NCI-H2196 (cell line): ENCODE results near the gene STK32B.
"Not testable (repeated sequence)": the region's sequence is repeated elsewhere in the genome, so short reads cannot be mapped to it uniquely, and the experiment has no call there.

Experiments
- DNase-seq: peaks from one replicate; lab custom pipeline; 2025; ENCODE audit not compliant: unreplicated experiment; lab: John Stamatoyannopoulos, UW

The STK32B gene

DNA sequence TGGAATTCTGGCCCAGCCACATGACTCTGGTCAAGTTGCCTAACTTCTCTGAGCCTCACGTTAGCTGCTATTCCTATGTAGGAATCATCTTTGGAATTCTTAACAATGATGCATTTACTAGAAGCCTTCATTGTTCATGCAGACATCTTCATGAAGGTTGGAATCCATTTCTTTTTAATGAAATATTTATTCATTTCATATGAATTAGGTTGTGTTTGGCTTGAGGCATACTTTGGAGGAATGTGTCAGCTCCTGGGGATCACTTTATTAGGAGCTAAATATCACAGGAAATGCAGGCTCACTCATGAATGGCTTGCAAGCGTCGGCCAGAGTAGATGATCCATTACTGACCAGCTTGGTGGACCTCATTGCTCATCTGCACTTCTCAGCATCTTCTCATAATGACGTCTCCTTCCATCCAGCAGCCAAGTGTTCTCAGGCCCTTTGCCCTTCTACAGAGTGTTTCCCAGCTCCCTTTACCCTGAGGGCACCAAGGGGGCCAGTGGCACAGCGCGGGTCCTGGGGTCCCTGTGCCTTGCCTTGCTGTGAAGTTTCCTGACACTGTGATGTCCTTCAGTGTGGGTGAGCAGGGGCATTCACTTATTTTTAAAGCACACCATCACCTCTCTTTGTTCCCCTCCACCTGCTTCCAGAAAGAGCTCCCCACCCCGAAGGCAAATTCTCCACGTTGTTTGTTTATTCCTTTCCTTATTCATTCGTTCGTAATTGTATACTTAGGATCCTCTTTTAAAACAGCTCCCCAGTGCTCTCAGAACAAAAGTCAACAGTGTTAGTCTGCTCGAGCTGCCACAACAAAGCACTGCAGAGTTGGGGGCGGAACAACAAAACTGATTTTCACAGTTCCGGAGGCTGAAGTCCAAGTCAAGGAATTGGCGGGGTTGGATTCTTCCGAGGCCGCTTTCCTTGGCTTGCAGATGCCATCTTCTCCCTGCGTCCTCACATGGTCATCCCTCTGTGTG is 106.8 kb downstream of the STK32B start:
- DNase-seq, result no peak

DNA sequence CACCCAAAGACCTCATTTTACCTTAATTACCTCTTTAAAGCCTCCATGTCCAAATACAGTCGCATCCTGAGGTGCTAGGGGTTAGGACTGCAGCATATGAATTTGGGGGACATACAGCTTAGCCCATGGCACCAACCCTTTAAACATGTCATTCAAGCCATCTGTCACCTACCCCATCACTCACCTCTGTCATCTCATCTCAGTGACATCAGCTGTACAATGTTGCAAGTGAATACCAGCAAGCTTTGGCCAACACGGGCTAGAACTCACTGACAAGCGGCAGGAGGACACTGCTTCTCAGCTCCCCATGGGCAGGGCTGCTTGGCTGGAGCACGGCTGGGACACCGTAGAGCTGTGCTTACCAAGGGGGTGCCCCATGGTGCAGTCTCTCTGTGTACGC is 107.5 kb downstream of the STK32B start:
- DNase-seq, result no peak

DNA sequence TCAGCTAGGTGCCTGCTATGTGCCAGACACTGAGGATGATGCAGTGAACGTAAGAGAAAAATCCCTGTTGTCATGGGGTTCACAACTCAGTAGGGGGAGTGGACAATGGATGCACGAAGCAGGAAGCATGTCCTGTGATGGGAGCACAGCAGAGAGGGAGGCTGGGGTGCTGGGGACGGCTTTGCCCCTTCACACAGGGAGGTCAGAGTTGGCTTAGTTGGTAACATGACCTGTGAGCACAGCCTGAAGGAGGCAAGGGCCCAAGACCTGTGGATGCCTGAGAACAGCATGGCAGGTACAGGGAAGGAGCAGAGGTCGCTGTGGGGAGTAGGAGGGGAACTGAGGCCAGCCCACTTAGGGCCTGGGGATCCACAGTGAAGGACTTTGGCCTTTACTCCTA is 109.4 kb downstream of the STK32B start:
- no peak for DNase-seq

DNA sequence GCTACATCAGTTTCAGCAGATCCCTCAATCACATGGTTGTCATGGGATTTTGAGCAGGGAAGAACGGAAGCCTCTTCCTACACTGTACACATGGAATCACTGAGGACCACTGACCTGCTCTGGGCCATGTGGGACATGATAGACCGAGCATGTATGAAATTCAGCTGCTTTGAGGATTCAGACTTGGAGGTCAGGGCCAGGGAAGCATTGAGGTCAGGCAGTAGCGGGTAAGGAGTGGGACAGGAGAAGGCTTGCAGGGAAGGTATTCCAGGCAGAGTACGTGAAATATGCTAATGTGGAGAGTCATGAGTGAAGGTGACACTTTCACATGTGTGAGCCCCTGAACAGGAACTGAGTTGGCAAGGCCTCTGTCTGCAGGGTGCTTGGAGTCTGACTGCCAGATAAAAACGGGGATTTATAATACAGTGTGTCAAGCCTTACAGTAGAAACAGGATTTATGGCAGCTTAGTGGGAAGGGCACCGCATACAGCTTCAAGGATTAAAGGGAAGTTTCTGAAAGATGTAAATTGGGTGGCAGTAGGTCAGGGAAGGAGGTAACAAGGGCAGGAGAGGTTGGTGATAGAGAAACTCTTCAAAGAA is 111.7 kb downstream of the STK32B start:
- no peak for DNase-seq

DNA sequence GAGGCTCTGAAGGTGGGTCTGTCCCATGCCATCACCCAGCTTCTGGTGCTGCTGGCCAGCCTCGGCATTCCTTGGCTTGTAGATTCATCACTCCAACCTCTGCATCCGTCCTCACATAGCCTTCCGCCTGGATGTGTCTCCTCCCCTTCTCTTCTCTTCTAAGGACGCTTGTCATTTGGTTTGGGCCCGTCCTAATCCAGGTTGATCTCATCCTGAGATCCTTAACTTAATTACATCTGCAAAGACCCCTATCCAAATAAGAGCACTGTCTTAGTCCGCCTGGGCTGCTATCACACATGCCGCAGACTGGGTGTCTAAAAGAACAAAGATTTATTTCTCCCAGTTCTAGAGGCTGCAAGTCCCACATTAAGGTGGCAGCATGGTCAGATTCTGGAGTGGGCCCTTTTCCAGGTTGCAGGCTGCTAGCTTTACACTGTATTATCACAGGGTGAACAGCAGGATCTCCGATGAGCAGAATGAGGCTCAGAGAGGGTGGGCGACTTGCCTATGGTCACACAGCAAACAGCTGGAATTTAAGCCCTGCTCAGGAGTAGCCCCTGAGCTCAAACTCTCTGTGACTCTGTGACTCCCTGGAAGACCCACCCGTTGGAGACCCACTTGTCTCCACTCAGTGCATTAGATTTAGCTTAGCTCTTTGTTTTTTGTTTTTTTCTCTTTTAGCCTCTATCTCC is 113.1 kb downstream of the STK32B start:
- no peak for DNase-seq

DNA sequence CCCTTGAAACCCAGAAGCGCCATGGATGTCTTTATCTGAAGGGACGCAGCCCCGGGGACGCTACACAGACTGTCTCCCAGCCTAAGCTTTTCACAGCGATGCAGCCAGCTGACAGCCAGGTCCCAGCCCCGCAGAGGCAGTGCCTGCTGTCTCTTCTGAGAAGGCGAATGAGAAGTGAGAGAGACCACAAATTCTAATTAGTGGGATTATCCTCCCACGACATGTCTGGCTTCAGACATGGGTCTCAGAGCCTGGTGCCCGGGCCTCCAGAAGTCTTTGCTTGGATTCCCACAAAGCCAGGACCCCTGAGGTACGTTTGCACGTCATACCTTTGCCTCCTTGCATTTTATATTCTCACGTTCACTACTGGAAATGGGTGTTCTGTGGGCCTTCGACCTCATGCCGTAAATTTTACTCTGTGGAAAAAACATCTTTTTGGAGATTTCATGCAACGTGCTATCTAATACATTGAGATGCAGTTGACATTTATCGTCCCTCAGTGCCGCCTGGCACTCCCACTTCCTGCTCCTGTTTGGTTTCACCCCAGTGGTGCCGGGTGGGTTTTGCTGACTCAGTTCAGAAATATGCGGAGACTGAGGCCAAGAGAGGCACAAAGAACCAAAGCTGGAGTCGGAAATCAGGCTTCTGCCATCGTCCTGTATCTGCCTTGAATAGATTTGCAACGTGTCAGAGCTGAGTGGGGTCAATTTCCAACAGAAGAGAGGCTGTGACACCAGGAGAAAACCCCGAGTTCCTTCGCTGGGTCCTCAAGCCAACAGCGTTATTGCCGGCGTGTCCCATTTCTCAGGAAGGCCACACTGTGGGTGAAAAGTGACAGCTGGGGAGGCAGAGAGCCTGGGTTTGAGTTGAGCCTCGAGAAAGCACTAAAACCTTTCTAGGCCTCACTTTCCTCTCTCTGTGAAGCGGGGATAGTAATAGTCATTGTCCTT is 114.4 kb downstream of the STK32B start:
- DNase-seq, result no peak

DNA sequence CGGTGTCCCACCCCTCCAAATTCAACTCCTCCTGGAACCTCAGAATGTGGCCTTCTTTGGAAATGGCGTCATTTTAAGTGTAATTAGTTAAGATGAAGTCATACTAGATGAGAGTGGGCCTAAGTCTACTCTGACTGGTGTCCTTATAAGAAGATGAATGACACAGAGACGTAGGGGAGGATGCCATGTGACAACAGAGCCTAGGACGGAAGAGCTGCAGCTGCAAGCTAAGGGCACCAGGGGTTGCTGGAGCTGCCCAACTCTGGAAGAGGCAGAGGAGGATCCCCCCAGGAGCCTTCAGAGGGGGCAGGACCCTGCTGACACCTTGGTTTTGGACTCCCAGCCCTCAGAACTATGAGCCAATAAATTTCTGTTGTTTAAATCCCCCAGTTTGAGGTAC is 115.1 kb downstream of the STK32B start:
- no peak for DNase-seq

DNA sequence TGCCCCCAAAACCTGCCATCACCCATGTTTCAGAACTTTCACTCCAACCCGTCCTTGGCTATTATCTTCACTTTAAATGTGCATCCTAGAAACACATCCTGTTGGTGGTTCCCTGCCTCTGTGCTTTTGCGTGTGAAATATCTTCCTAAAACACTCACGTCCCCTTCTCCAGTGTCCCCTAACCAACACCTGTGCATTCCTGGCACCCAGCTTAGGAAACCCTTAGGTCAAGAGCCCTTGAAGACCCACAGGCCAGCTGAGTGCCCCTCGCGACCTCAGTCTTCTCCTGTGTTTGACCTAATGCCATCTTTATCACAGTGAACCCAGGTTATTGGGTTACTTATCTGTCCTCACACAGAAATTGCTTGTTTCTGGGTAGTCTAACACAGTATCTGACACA is 117.6 kb downstream of the STK32B start:
- DNase-seq, result no peak

DNA sequence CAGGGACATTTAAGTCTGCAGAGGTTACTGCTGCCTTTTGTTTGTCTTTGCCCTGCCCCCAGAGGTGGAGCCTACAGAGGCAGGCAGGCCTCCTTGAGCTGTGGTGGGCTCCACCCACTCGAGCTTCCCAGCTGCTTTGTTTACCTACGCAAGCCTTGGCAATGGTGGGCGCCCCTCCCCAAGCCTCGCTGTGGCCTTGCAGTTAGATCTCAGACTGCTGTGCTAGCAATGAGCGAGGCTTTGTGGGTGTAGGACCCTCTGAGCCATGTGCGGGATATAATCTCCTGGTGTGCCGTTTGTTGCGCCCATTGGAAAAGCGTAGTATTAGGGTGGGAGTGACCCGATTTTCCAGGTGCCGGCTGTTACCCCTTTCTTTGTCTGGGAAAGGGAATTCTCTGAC is 124.6 kb downstream of the STK32B start:
- DNase-seq, result not testable (repeated sequence)

DNA sequence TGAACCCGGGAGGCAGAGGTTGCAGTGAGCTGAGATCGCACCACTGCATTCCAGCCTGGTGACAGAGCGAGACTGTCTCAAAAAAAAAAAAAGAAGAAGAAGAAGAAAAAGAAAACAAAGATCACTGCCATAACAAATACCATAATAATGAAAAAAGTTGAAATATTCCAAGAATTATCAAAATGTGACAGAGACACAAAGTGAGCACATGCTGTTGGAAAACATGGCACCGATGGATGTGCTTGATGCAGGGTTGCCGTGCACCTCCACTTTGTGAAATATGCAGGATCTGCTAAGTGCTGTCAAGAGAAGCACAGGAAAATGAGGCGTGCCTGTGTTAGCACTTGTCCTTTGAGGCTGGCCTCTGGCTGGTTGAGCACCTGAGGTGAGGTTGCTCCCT is 133.3 kb downstream of the STK32B start:
- DNase-seq, result no peak

DNA sequence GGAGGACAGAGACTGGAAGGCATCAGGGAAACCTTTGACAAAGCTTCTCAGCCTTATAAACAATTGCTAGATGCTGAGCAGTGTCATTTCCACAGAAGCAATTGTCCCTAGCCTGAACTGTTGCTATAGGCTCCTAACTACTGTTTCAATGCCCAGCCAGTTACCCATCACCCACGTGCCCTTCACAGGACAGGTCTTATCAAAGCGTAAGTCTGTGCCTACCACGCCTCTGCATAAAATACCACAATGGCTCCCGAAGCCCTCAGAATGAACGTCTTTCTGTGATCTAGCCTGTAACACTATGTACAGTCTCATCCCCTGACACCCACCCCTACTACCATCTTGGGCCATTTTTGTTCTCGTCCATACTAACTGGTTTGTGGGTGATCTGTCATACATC is 134.3 kb downstream of the STK32B start:
- DNase-seq, result no peak

DNA sequence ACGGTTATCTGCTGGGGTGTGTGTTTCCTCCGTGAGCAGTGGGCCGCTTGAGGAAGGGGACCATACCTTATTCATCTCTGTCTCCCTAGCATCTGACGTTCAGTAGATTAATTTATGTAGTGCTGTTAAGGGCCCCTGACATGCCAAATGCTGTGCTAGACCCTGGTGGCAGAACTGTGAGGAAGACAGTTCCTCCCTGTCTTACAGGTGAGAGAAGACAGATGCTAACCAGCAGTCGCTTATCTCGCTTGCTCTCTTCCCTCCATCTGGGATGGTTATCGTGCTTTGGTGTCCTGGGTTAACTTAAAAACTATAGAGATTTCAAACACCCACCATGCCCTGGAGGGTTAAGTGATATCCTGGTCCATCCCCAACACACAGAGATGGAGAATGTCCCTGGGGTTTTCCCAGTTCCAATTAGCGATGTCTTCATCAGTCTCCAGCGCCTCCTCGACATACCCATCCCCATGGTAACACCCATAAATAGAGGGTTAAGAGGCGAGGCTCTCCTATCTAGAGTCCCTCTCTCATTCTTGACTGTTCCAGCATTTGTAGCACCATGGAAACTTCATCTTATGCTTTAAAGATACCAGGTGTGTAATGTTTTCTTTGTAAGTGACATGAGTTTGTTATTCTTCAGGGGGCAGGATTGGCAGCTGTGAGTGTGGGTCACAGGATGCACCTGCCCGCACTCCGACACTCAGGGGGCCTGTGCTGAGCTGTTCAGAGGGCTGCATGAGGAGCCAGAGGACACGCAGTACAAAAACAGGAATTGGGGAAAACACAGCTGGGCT is 135.2 kb downstream of the STK32B start:
- DNase-seq, result no peak

DNA sequence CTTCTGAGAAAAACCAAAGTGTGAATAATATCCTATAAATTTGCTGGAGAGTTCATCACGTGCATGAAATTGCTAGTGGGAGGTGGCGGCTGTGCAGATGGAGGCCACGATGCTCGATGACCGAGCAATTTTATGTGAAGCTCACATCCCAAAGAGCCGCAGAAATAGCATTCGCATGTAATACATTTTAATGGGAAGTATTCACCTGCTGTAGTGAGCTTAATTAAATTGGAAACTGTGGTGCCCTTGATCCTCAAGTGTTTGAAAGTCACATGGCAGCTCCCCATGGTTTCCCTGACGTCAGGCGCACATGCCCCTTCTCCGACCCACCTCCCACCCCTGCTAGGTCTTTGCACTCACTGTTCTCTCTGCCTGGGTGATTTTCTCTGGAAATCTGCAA is 136.8 kb downstream of the STK32B start:
- DNase-seq, result no peak

DNA sequence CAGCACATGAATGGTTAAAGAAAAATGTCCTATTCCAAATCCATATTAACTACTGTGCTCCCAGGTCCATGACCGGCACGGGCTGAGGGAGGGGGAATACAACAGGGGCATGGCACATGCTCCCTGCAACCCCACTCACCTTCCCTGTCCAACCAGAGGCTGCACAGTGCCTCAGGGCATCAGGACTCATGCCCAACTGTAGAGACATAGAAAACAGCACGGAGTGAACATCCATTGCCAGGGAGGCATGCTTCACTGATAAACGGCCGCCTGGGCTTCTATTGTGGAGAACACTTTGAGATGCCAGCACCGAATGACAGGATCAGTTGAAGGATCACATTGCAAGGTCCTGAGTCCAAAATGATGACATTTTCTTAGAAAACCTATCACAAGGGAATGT is 140.6 kb downstream of the STK32B start:
- no peak for DNase-seq

DNA sequence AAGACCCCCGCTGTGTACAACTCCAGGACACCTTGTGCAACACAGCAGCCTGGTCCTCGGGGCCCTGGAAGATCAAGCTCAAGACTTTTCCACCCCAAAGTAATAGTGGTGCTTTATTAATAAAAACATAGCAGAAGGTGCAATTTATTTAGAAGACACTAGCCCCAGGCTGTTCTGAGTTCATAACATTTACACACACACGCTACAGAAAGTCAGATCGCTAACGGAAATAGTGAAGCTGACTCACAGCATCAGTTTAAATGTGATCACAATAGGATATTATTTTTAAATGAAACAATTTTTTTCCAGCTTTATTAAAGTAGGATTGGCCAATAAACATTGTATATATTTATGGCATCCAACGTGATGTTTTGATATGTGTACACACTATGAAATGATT is 141.0 kb downstream of the STK32B start:
- DNase-seq, result no peak

DNA sequence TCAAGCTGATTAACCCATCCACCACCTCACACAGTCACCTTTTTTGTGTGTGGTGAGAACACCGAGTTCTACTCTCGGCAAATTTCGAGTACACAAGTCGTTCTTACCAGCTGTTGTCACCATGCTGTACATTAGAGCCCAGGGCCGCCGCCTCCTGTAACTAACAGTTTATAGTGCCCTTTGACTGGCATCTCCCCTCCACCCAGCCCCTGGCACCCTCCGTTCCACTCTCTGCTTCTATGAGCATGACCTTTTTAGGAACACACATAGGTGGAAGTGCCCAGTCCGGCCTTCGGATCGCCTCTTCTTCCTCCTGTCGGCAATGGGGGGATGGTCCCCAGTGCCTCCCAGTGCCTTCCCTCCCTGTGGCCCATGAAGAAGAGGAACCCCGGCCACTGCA is 141.4 kb downstream of the STK32B start:
- DNase-seq, result no peak

DNA sequence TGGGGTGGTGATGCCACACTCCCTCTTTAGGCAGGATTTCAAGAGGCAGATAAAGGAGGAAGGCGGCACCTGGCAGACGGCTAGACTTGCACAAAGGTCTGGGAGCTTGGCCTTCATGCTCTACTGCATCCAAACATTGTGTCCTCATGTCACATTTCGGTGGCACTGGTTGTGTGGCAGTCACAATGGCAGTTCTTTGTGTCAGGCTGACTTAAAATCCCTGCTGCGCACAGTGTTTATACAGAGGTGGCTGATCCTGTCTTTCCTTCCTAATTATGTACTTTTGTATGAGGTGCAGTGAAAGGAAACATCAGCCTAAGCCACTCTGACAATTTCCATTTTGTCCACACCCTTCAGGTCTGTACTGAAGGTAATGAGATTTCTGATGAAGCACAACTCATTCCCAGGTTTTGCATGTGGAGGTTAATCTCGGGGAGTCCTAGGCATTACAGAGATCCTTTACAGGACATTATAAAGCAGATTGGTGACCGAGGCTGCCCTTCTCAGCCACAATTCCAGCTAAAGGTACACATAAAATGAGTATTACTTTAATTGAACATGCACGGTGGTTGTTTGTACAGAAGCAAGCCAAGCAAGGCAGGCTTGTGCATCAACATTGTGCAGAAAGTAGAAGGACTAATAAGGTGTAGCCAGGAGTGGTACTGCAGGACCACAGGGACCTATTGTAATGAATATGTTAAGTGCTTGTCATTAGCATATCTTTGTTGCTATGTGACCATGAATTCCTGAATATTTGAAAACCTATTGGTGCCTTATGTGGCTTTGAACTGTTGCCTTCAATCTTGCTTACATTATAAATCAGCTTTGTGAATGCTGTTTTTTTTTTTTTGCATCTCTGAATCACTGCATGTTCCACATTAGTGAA is 147.6 kb downstream of the STK32B start:
- no peak for DNase-seq

DNA sequence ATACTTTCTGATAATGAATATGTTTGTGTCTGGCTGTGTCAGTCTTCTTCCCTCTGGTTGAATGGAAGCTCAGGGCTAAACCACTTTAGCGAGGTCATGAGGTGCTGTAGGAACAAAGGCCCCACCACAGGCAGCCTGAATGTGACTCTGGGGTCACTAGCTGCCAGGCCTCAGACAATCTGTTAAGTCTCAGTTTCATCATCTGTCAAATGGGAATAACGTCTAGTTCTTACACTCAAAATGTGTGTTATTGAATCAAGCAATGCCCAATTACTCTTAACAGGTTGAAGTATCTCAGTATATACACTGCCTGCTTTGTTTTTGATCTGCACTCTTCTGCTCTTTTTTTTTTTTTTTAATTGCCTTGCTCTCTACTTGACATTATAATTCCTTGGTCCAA is 148.6 kb downstream of the STK32B start:
- no peak for DNase-seq

DNA sequence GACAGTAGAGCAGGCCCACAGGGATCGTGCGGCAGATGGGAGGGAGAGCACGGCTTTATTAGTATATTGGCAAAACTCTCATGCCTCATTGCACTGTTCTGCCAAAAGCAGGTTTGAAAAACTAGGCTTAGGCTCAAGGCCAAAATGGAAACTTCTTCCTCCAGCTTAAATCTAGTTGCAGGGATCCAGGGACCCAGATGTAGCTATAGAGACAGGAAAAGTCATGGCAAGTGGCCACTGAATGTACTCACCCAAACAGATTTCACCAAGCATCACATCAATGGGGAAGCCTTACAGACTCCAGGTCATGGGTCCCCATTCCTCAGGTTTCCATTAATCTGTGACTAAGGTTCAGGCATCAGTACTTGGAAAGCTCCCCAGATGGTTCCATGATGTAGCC is 149.2 kb downstream of the STK32B start:
- no peak for DNase-seq
